B cell (primary cell): ENCODE results near the gene PLA2G3. TPM values are rescaled to one million over a fixed set of nuclear protein-coding genes. Genes with fewer than 3 reads are reported as not detected.

ENCODE experiments used
- ATAC-seq: fragments of 200-7000 bp; cut with Tn5 transposase; one replicate; pipeline ENCODE4 v1.10.0; 2021; ENCODE audit warnings: low read depth, mild to moderate bottlenecking, moderate number of reproducible peaks, moderate library complexity
- CTCF ChIA-PET: fragments of 350-600 bp; sonication (Branson Sonifier 250); formaldehyde crosslinking; loops from one replicate; lab custom pipeline; 2021; ENCODE audit warnings: antibody characterized with exemption, inconsistent platforms; lab: Charles Lee
- POLR2A ChIA-PET: fragments of 350-600 bp; sonication (Branson Sonifier 250); formaldehyde crosslinking; loops from one replicate; lab custom pipeline; 2021; ENCODE audit warnings: antibody characterized with exemption; lab: Charles Lee
- DNase-seq: peaks from one replicate; pipeline ENCODE4 v3.0.0; 2013
- H2AFZ ChIP-seq: 2 replicates; pipeline ENCODE4 v1.6.1; 2012; ENCODE audit warnings: mild to moderate bottlenecking, low read depth, low read length; ENCODE audit not compliant: insufficient read depth, poor library complexity, severe bottlenecking
- H3K27ac ChIP-seq, 2 donors: 1 replicate in 1 of 2; 2 replicates in 1 of 2; pipeline ENCODE4 v1.5.1; 2012 to 2013; ENCODE audit warnings: low read length in 2 of 2, mild to moderate bottlenecking in 2 of 2, moderate library complexity in 1 of 2
- H3K27me3 ChIP-seq, 4 experiments: fragments of 200-600 bp in 1 of 4; sonication (generic) in 1 of 4; replicated peaks in 1 of 4; 1 replicate in 2 of 4; 2 replicates in 2 of 4; pipeline versions ENCODE4 v1.6.1 to v1.7.0; 2013 to 2016; ENCODE audit warnings: low read length in 3 of 4, mild to moderate bottlenecking in 2 of 4, mixed read lengths in 1 of 4, moderate library complexity in 1 of 4; ENCODE audit not compliant: insufficient read depth in 4 of 4, control insufficient read depth in 3 of 4; ENCODE audit errors: control extremely low read depth in 1 of 4
- H3K36me3 ChIP-seq, 2 experiments: replicated peaks in 1 of 2; 1 replicate in 1 of 2; 2 replicates in 1 of 2; pipeline versions ENCODE4 v1.6.1 to v1.7.1; 2013; ENCODE audit warnings: low read length in 1 of 2; ENCODE audit not compliant: insufficient read depth in 2 of 2, control insufficient read depth in 1 of 2; ENCODE audit errors: control extremely low read depth in 1 of 2, extremely low read depth in 1 of 2
- H3K4me1 ChIP-seq, 2 donors: fragments of 200-600 bp in 1 of 2; sonication (generic) in 1 of 2; 1 replicate in 1 of 2; 2 replicates in 1 of 2; pipeline versions ENCODE4 v1.5.1 to v1.6.1; 2013 to 2017; ENCODE audit warnings: low read length in 2 of 2; ENCODE audit not compliant: control insufficient read depth in 2 of 2, insufficient read depth in 2 of 2
- H3K4me2 ChIP-seq: replicated peaks from 2 replicates; pipeline ENCODE3; 2012; ENCODE audit warnings: mild to moderate bottlenecking, low read depth, low read length; ENCODE audit not compliant: poor library complexity, severe bottlenecking
- H3K4me3 ChIP-seq, 5 experiments: fragments of 200-600 bp in 1 of 5; sonication (generic) in 1 of 5; 1 replicate in 3 of 5; 2 replicates in 2 of 5; pipeline versions ENCODE4 v1.5.1 to v1.7.0; 2011 to 2016; ENCODE audit warnings: low read length in 4 of 5, mild to moderate bottlenecking in 4 of 5, low read depth in 2 of 5, control low read depth in 1 of 5, moderate library complexity in 1 of 5; ENCODE audit not compliant: insufficient read depth in 1 of 5; ENCODE audit errors: control extremely low read depth in 1 of 5, extremely low read depth in 1 of 5
- H3K79me2 ChIP-seq: fragments of 200-600 bp; sonication (generic); one replicate; pipeline ENCODE4 v1.6.0; 2016; ENCODE audit warnings: low read length; ENCODE audit not compliant: control insufficient read depth, insufficient read depth
- H3K9ac ChIP-seq: fragments of 200-600 bp; sonication (generic); 2 replicates; pipeline ENCODE4 v1.6.1; 2017; ENCODE audit warnings: mild to moderate bottlenecking, low read length, moderate library complexity
- H3K9me3 ChIP-seq, 3 donors: one replicate each; pipeline versions ENCODE4 v1.6.1 to v1.7.1; 2013; ENCODE audit warnings: low read length in 2 of 3; ENCODE audit not compliant: control insufficient read depth in 2 of 3, insufficient read depth in 1 of 3; ENCODE audit errors: control extremely low read depth in 1 of 3
- H4K20me1 ChIP-seq: 2 replicates; pipeline ENCODE4 v1.6.0; 2012; ENCODE audit warnings: mild to moderate bottlenecking, low read length; ENCODE audit not compliant: insufficient read depth, control insufficient read depth, poor library complexity, severe bottlenecking
- H3K27ac Mint-ChIP-seq: one replicate; pipeline ENCODE4 v1.8.0; 2021; ENCODE audit warnings: mixed read lengths
- H3K27me3 Mint-ChIP-seq: one replicate; pipeline ENCODE4 v1.8.0; 2021; ENCODE audit warnings: mixed read lengths
- H3K4me1 Mint-ChIP-seq: one replicate; pipeline ENCODE4 v1.8.0; 2021; ENCODE audit warnings: mixed read lengths
- H3K4me3 Mint-ChIP-seq: one replicate; pipeline ENCODE4 v1.8.0; 2021; ENCODE audit warnings: mixed read lengths
- H3K9me3 Mint-ChIP-seq: one replicate; pipeline ENCODE4 v1.8.0; 2022; ENCODE audit warnings: mixed read lengths; ENCODE audit not compliant: insufficient read depth
- EZH2 ChIP-seq: IDR thresholded peaks from 2 replicates; pipeline ENCODE4 v1.6.1; 2012; ENCODE audit warnings: borderline replicate concordance, low read depth, mild to moderate bottlenecking, moderate library complexity, low read length; ENCODE audit not compliant: insufficient read depth, poor library complexity, severe bottlenecking
- WGBS: methylation state at CpG from one replicate; pipeline ENCODE4 v1.1.5; 2013; ENCODE audit warnings: missing lambda C conversion rate; ENCODE audit not compliant: insufficient coverage; 5-methylcytosine and 5-hydroxymethylcytosine counted together
- intact Hi-C: fragments of 100-400 bp; cut with micrococcal nuclease; formaldehyde crosslinking; loops from one replicate; pipeline ENCODE4 v1.10.0; 2022
- polyA plus RNA-seq: library from polyadenylated mRNA; depleted of rRNA; stranded (reverse); fragments of >200 nt; gene quantifications from 2 replicates; pipeline ENCODE4 v1.2.3, GENCODE V29; 2012
- total RNA-seq, 2 donors: library from RNA; stranded (reverse); fragments of 120-200 nt in 1 of 2; gene quantifications; 1 replicate in 1 of 2; 2 replicates in 1 of 2; pipeline versions ENCODE4 v1.2.3 to v1.2.4, GENCODE V29; 2013 to 2022
- TF ChIP-seq, protein P1 (sequence below): fragments of 200-600 bp; IDR thresholded peaks from one replicate; pipeline ENCODE4 v1.8.0; 2022; ENCODE audit warnings: antibody characterized with exemption, mild to moderate bottlenecking

Gene PLA2G3
- total and polyA plus RNA-seq, 2 donors (not counting 1 experiment from before 2014, with no cell fraction given): not detected

DNA sequence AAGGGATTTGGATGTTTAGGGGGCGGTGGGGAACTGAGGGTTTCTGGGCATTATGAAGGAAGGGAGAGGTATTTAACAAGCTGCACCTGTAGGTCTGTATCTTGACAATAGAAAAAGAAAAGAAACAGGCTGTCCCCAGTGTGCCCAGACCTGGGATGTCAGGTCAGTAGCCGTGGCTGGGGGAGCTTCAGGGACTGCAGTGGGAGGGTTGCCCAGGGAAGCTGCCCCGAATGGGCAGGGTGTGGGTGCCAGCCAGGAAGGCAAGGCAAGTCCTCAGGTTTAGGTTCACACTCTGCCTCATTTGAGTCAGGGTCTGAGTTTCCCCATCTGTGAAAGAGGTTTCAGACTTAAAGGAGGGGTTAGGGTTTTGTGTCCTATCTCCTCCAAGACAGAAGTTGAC lies 16.0 kb downstream of the PLA2G3 start:
- H3K79me2 ChIP-seq: no peaks in the 10 kb centered on the region
- ChIA-PET CTCF (no interaction called here), POLR2A (no interaction called here)
- no peak overlapping the region for H3K4me3 ChIP-seq
- H3K4me3 Mint-ChIP-seq: no peak overlapping the region
- no peak overlapping the region for H3K9ac ChIP-seq
- TF ChIP-seq EZH2: no peak
- TF ChIP-seq, protein P1, sequence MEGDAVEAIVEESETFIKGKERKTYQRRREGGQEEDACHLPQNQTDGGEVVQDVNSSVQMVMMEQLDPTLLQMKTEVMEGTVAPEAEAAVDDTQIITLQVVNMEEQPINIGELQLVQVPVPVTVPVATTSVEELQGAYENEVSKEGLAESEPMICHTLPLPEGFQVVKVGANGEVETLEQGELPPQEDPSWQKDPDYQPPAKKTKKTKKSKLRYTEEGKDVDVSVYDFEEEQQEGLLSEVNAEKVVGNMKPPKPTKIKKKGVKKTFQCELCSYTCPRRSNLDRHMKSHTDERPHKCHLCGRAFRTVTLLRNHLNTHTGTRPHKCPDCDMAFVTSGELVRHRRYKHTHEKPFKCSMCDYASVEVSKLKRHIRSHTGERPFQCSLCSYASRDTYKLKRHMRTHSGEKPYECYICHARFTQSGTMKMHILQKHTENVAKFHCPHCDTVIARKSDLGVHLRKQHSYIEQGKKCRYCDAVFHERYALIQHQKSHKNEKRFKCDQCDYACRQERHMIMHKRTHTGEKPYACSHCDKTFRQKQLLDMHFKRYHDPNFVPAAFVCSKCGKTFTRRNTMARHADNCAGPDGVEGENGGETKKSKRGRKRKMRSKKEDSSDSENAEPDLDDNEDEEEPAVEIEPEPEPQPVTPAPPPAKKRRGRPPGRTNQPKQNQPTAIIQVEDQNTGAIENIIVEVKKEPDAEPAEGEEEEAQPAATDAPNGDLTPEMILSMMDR: no peak
- H3K36me3 ChIP-seq: no peaks in the 10 kb centered on the region
- 95% methylated on average over 3 of the region's 3 CpGs for WGBS
- no peak overlapping the region for H3K27ac ChIP-seq
- DNase-seq (no peak), ATAC-seq (no peak)
- H3K4me2 ChIP-seq: no peak overlapping the region
- H3K4me1 Mint-ChIP-seq: peaks cover 6% of the 10 kb centered on the region
- H3K9me3 Mint-ChIP-seq: no peaks in the 10 kb centered on the region
- H3K27me3 ChIP-seq: peaks cover 0 to 14% (median 0%) of the 10 kb centered on the region in 4 experiments
- intact Hi-C loops: no loop called here
- peaks cover 5 to 12% of the 10 kb centered on the region in 2 donors for H3K4me1 ChIP-seq
- H3K9me3 ChIP-seq: peaks cover 0 to 9% (median 0%) of the 10 kb centered on the region in 3 donors
- no peak overlapping the region for H2AFZ ChIP-seq
- H3K27ac Mint-ChIP-seq: no peak overlapping the region
- no peaks in the 10 kb centered on the region for H4K20me1 ChIP-seq
- no peaks in the 10 kb centered on the region for H3K27me3 Mint-ChIP-seq

DNA sequence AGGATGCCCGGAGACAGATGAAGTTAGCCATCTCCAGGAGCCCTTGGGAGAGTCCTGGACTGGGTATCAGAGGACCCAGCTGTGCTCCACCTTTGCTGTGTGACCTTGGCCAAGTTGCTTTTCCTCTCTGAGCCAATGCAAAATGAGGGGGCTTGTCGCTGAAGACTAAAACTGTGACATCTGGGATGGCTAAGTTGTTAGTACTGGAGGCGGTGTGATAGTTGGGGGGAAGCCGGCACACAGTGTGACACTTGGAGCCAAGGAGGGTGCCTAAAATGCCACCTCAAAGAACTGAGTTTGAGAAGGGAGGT lies 17.1 kb downstream of the PLA2G3 start:
- Histone ChIP-seq H3K27me3 (peaks cover 0 to 12% (median 0%) of the 10 kb centered on the region in 4 experiments), H2AFZ (no peak overlapping the region), H3K9ac (no peak overlapping the region), H3K4me3 (no peak overlapping the region), H3K27ac (no peak overlapping the region), H4K20me1 (no peaks in the 10 kb centered on the region), H3K36me3 (no peaks in the 10 kb centered on the region), H3K9me3 (peaks cover 0 to 9% (median 0%) of the 10 kb centered on the region in 3 donors), H3K4me2 (no peak overlapping the region), H3K4me1 (peaks cover 5 to 12% of the 10 kb centered on the region in 2 donors), H3K79me2 (no peaks in the 10 kb centered on the region)
- ATAC-seq (no peak), DNase-seq (no peak)
- Mint-ChIP-seq H3K27me3 (no peaks in the 10 kb centered on the region), H3K4me1 (peaks cover 6% of the 10 kb centered on the region), H3K27ac (no peak overlapping the region), H3K9me3 (no peaks in the 10 kb centered on the region), H3K4me3 (no peak overlapping the region)
- POLR2A ChIA-PET: no interaction called here
- intact Hi-C loops: no loop called here
- TF ChIP-seq EZH2: no peak
- TF ChIP-seq, protein P1: no peak
- 98% methylated on average over 4 of the region's 4 CpGs for WGBS
- CTCF ChIA-PET: no interaction called here
